Neural progenitor cell (in vitro differentiated cells): ENCODE results near the gene ATXN7L2. TPM values are rescaled to one million over a fixed set of nuclear protein-coding genes. Genes with fewer than 3 reads are reported as not detected.

Experiments used
- DNase-seq: peaks from one replicate; pipeline ENCODE4 v3.0.0-alpha.2; 2016; ENCODE audit warnings: low spot score
- H2AFZ ChIP-seq: fragments of 200-600 bp; sonication (generic); replicated peaks from 2 replicates; pipeline ENCODE4 v1.6.1; 2016; ENCODE audit warnings: antibody characterized with exemption
- H3F3A ChIP-seq: fragments of 200-600 bp; sonication (generic); 2 replicates; pipeline ENCODE4 v1.6.1; 2016; ENCODE audit warnings: antibody characterized with exemption, low read depth
- H3K27ac ChIP-seq: fragments of 200-600 bp; sonication (generic); 2 replicates; pipeline ENCODE4 v1.5.1; 2016; ENCODE audit warnings: mild to moderate bottlenecking
- H3K27me3 ChIP-seq: fragments of 200-600 bp; sonication (generic); 2 replicates; pipeline ENCODE4 v1.6.1; 2016; ENCODE audit warnings: mild to moderate bottlenecking, moderate library complexity
- H3K36me3 ChIP-seq: fragments of 200-600 bp; sonication (generic); 2 replicates; pipeline ENCODE4 v1.5.1; 2016
- H3K4me1 ChIP-seq: fragments of 200-600 bp; sonication (generic); 2 replicates; pipeline ENCODE4 v1.6.1; 2016; ENCODE audit warnings: mixed run types
- H3K4me2 ChIP-seq: fragments of 200-600 bp; sonication (generic); 2 replicates; pipeline ENCODE4 v1.6.1; 2016
- H3K4me3 ChIP-seq: fragments of 200-600 bp; sonication (generic); 2 replicates; pipeline ENCODE4 v1.5.1; 2016
- H3K79me2 ChIP-seq: fragments of 200-600 bp; sonication (generic); 2 replicates; pipeline ENCODE4 v1.6.1; 2016; ENCODE audit warnings: low read depth
- H3K9ac ChIP-seq: fragments of 200-600 bp; sonication (generic); 2 replicates; pipeline ENCODE4 v1.6.1; 2016
- H3K9me3 ChIP-seq: fragments of 200-600 bp; sonication (generic); 2 replicates; pipeline ENCODE4 v1.5.1; 2016; ENCODE audit warnings: low read depth
- H4K20me1 ChIP-seq: fragments of 200-600 bp; sonication (generic); 2 replicates; pipeline ENCODE4 v1.6.1; 2016; ENCODE audit warnings: low read depth
- H3K27ac Mint-ChIP-seq: 3 replicates; pipeline ENCODE4 v1.8.0; 2021; ENCODE audit warnings: mixed read lengths
- H3K27me3 Mint-ChIP-seq: 2 replicates; pipeline ENCODE4 v1.8.0; 2022; ENCODE audit warnings: low read depth, mild to moderate bottlenecking, inconsistent platforms, moderate library complexity, mixed read lengths; ENCODE audit not compliant: insufficient read depth
- H3K36me3 Mint-ChIP-seq: 3 replicates; pipeline ENCODE4 v1.8.0; 2021; ENCODE audit warnings: mixed read lengths
- H3K4me1 Mint-ChIP-seq: 3 replicates; pipeline ENCODE4 v1.8.0; 2021; ENCODE audit warnings: mixed read lengths
- H3K4me3 Mint-ChIP-seq: 3 replicates; pipeline ENCODE4 v1.8.0; 2021; ENCODE audit warnings: mild to moderate bottlenecking, moderate library complexity, mixed read lengths
- H3K9me3 Mint-ChIP-seq: 3 replicates; pipeline ENCODE4 v1.8.0; 2020; ENCODE audit warnings: mixed read lengths
- EZH2 ChIP-seq: fragments of 200-600 bp; sonication (generic); IDR thresholded peaks from 2 replicates; pipeline ENCODE4 v1.6.1; 2017; ENCODE audit warnings: antibody characterized with exemption, mild to moderate bottlenecking, moderate library complexity
- EZH2phosphoT487 ChIP-seq: fragments of 200-600 bp; sonication (generic); IDR thresholded peaks from 2 replicates; pipeline ENCODE4 v1.6.1; 2017; ENCODE audit warnings: antibody characterized with exemption
- total RNA-seq: library from RNA; depleted of rRNA; stranded (reverse); fragments of >200 nt; gene quantifications from 2 replicates; pipeline ENCODE4 v1.2.3, GENCODE V29; 2015; ENCODE audit warnings: low replicate concordance
- TF ChIP-seq, protein P1 (sequence below): fragments of 200-600 bp; sonication (generic); IDR thresholded peaks from 2 replicates; pipeline ENCODE4 v1.5.1; 2017; ENCODE audit warnings: antibody characterized with exemption, mild to moderate bottlenecking

ATXN7L2 gene, protein sequence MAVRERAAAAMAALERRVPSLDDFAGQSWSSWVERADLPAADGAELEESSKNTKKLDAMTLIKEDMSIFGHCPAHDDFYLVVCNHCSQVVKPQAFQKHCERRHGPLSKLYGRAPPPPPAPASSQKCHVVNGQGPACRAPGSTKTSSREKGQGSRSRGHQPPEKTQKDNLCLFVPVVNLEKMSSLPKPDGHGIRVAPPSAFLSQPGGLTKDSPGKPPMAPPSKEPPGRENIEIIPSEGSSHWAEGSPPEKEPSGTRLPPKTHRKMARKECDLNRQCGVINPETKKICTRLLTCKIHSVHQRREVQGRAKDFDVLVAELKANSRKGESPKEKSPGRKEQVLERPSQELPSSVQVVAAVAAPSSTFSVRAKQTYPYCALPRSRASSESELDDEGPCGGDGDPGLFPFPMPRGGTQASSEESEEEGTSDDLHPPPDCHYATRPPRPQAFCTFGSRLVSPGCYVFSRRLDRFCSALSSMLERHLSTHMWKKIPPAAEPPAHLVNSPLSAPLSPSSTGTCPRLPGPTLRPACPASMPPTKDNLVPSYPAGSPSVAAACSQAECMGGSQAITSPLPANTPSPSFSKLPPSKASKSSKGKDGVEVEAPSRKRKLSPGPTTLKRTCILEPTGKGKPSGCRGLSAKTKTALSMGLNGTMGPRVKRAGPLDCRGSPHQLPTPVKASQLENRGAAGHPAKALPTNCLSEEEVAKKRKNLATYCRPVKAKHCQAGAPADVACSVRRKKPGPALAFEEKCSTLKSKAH
- total RNA-seq, result 6.5 and 8.5 TPM in 2 replicates

DNA sequence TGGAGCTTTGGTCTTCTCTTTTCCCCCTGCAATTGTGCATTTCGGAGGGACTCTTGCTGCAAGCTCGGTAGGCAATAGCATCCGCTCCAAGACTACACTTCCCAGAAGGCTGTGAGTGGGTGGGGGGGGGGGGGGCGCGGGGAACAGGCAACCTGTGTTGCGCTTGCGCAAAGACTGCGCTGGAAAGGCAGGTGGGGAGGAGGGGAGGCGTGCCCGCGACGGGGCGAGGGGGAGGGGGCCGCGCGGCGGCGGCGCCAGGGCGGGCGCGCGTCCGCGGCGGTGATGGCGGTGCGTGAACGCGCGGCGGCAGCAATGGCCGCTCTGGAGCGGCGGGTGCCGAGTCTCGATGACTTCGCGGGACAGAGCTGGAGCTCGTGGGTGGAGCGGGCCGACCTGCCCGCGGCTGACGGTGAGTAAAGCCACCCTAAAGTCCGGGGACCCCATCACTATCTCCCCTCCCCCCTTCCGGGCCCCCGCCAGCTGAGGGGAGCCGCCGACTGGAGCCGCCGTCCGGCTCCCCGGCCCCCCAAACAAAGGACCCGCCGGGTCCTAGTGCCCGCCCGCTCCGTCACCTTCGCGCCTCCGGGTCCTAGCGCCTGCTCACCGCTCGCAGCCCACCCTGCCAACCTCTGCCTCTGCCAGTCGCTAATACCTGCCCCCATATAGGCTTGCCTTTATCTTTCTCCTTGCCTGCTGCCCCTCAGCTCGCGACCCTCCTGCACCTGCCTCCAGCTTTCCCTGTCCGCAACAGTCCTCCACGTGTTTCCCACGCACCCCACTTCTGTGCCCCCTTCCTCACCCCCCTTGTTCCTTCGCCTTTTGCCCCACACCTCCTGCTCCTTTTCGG lies at the start of gene ATXN7L2:
Gene ATXN7L2 (plus strand): TSS at position 234 of the 847 bp plus-strand sequence. CDS start 49 bp downstream, at position 283.
- peak within 1 kb of the TSS; percentile 94 for H3K9ac ChIP-seq
- H4K20me1 ChIP-seq, result no peaks in the 10 kb centered on the region
- DNase-seq, result peak; percentile 97
- Mint-ChIP-seq H3K36me3 (peaks cover 4% of the 10 kb centered on the region), H3K9me3 (no peaks in the 10 kb centered on the region), H3K4me3 (peak within 1 kb of the TSS; percentile 89), H3K27me3 (peaks cover 20% of the 10 kb centered on the region), H3K4me1 (peaks cover 23% of the 10 kb centered on the region), H3K27ac (peak within 1 kb of the TSS; percentile 96)
- H3K27ac ChIP-seq, result peak within 1 kb of the TSS; percentile 92
- H2AFZ ChIP-seq, result peak within 1 kb of the TSS; percentile 99
- peak within 1 kb of the TSS; percentile 99 for H3K4me2 ChIP-seq
- TF ChIP-seq, protein P1, sequence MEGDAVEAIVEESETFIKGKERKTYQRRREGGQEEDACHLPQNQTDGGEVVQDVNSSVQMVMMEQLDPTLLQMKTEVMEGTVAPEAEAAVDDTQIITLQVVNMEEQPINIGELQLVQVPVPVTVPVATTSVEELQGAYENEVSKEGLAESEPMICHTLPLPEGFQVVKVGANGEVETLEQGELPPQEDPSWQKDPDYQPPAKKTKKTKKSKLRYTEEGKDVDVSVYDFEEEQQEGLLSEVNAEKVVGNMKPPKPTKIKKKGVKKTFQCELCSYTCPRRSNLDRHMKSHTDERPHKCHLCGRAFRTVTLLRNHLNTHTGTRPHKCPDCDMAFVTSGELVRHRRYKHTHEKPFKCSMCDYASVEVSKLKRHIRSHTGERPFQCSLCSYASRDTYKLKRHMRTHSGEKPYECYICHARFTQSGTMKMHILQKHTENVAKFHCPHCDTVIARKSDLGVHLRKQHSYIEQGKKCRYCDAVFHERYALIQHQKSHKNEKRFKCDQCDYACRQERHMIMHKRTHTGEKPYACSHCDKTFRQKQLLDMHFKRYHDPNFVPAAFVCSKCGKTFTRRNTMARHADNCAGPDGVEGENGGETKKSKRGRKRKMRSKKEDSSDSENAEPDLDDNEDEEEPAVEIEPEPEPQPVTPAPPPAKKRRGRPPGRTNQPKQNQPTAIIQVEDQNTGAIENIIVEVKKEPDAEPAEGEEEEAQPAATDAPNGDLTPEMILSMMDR, result no peak
- TF ChIP-seq EZH2phosphoT487 (no peak), EZH2 (no peak)
- no peaks in the 10 kb centered on the region for H3K36me3 ChIP-seq
- H3F3A ChIP-seq, result no peaks in the 10 kb centered on the region
- H3K4me1 ChIP-seq, result peaks cover 8% of the 10 kb centered on the region
- peaks cover 42% of the 10 kb centered on the region for H3K27me3 ChIP-seq
- peaks cover 5% of the 10 kb centered on the region for H3K79me2 ChIP-seq
- H3K9me3 ChIP-seq, result no peaks in the 10 kb centered on the region
- H3K4me3 ChIP-seq, result peak within 1 kb of the TSS; percentile 89

DNA sequence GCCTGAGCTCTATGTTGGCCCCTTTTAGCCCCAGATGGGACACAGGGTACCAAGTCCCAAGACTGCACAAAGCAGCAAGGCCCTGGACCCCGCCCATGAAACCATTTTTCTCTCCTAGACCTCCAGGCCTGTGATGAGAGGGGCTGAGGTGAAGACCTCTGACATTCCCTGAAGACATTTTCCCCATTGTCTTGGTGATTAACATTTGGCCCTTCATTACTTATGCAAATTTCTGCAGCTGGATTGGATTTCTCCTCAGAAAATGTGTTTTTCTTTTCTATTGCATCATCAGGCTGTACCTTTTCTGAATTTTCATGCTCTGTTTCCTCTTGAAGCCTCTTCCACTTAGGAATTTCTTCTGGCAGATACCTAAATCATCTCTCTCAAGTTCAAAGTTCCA lies 49.2 kb upstream of the ATXN7L2 start:
- Mint-ChIP-seq H3K9me3 (peaks cover 9% of the 10 kb centered on the region), H3K36me3 (peaks cover 3% of the 10 kb centered on the region), H3K4me3 (no peak overlapping the region), H3K4me1 (no peaks in the 10 kb centered on the region), H3K27ac (no peak overlapping the region), H3K27me3 (no peaks in the 10 kb centered on the region)
- H3K4me1 ChIP-seq, result no peaks in the 10 kb centered on the region
- no peaks in the 10 kb centered on the region for H3F3A ChIP-seq
- no peaks in the 10 kb centered on the region for H3K9me3 ChIP-seq
- H3K27me3 ChIP-seq, result no peaks in the 10 kb centered on the region
- H2AFZ ChIP-seq, result no peak overlapping the region
- no peak overlapping the region for H3K9ac ChIP-seq
- no peak for DNase-seq
- H4K20me1 ChIP-seq, result no peaks in the 10 kb centered on the region
- no peaks in the 10 kb centered on the region for H3K36me3 ChIP-seq
- TF ChIP-seq, protein P1, result no peak
- TF ChIP-seq EZH2phosphoT487 (no peak), EZH2 (no peak)
- H3K4me2 ChIP-seq, result no peak overlapping the region
- no peak overlapping the region for H3K4me3 ChIP-seq
- H3K27ac ChIP-seq, result no peak overlapping the region
- H3K79me2 ChIP-seq, result no peaks in the 10 kb centered on the region

DNA sequence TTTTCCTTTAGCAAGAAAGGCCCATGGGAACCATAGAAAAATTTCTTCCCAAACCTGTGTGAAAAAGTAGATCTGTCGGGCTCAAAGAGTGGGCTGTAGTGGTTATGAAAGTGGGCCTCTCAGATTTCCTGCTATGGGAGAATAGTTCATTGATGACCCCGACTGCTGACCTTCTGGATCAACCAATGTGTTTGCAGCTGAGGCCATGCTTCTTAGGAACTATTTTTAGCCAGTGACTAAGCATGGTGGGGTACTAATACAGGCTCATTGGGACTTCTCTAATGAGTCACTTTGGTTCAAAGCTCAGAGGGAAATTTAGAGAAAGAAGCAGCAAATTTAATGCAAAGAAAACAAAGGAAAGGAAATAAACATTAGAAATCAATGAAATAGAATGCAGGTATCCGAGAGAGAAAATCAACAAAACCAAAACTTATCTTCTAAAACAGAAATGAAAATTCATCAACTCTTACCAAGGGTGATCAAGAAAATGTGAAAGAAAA lies 44.9 kb upstream of the ATXN7L2 start:
- Mint-ChIP-seq H3K36me3 (peaks cover 3% of the 10 kb centered on the region), H3K27ac (no peak overlapping the region), H3K4me1 (no peaks in the 10 kb centered on the region), H3K4me3 (no peak overlapping the region), H3K9me3 (peaks cover 6% of the 10 kb centered on the region), H3K27me3 (no peaks in the 10 kb centered on the region)
- no peaks in the 10 kb centered on the region for H3K36me3 ChIP-seq
- H3K27ac ChIP-seq, result no peak overlapping the region
- H3K4me1 ChIP-seq, result no peaks in the 10 kb centered on the region
- no peak overlapping the region for H3K4me2 ChIP-seq
- no peaks in the 10 kb centered on the region for H3K79me2 ChIP-seq
- peaks cover 39% of the 10 kb centered on the region for H3K27me3 ChIP-seq
- H3F3A ChIP-seq, result no peaks in the 10 kb centered on the region
- H2AFZ ChIP-seq, result no peak overlapping the region
- H3K4me3 ChIP-seq, result no peak overlapping the region
- no peaks in the 10 kb centered on the region for H4K20me1 ChIP-seq
- H3K9me3 ChIP-seq, result no peaks in the 10 kb centered on the region
- DNase-seq, result no peak
- no peak for TF ChIP-seq EZH2
- TF ChIP-seq, protein P1, result no peak
- TF ChIP-seq EZH2phosphoT487, result no peak
- H3K9ac ChIP-seq, result no peak overlapping the region
